ENCODE measurements around the gene GPR27.
A peak's percentile ranks its signal among the peaks of the same experiment; 100 is the strongest.

Gene GPR27

DNA sequence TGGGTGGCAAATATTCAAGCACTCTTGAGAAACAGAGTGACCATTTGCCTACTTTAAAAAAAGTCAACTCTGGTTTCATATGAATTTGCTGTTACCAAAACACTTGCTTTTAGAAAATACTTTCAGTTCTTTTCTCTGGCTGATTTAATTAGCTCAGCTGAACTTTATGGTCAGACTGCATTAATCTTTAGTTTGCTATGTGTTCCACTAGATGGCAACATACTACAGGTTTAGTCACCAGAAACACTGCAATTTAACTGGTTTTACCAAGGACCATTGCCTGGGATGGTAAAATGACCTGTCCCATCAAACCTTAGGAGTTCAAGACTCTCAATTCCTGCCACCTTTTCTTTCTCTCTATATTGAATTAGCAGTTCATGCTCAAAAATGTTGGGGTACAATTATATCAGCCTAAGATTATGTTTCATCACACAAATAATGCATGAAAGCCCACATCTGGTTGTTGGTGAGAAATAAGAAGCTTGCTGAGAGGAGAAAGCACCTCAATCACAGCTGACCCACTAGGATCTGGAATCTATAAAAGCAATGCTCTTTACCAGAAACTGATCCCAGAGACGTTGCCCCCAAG, 42.7 kb upstream of the GPR27 start:
- TF ChIP-seq, protein P1, sequence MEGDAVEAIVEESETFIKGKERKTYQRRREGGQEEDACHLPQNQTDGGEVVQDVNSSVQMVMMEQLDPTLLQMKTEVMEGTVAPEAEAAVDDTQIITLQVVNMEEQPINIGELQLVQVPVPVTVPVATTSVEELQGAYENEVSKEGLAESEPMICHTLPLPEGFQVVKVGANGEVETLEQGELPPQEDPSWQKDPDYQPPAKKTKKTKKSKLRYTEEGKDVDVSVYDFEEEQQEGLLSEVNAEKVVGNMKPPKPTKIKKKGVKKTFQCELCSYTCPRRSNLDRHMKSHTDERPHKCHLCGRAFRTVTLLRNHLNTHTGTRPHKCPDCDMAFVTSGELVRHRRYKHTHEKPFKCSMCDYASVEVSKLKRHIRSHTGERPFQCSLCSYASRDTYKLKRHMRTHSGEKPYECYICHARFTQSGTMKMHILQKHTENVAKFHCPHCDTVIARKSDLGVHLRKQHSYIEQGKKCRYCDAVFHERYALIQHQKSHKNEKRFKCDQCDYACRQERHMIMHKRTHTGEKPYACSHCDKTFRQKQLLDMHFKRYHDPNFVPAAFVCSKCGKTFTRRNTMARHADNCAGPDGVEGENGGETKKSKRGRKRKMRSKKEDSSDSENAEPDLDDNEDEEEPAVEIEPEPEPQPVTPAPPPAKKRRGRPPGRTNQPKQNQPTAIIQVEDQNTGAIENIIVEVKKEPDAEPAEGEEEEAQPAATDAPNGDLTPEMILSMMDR (IDR thresholded peaks at IDR 0.05; ENCODE audit: low read depth, low read length): 0 out of 2 replicates have a peak, but pooled peaks have one; percentile 20
- no peak overlapping the region for H3K4me3 ChIP-seq (ENCODE audit: low read depth, low read length)

DNA sequence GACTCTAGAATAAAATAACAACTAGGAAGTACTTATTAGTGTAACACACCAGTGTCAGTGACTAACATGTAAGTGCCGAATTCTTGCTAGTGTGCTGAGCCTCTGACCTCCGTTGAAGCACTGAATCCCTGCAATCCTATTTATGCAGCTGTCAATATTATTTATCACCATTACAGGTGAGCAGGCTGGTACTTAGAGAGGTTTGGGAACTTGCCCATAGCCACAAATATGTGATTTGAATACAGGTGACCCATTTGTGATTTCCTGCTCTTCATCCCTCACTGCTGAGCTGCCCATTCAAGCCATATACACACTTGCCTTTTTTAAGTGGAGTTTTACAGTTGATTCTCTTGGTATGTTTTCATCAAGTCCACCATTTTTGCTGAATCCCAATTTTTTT, 40.6 kb upstream of the GPR27 start:
- no peak overlapping the region for H3K4me3 ChIP-seq (ENCODE audit: low read depth, low read length)
- TF ChIP-seq, protein P1 (IDR thresholded peaks at IDR 0.05; ENCODE audit: low read depth, low read length): no peak

DNA sequence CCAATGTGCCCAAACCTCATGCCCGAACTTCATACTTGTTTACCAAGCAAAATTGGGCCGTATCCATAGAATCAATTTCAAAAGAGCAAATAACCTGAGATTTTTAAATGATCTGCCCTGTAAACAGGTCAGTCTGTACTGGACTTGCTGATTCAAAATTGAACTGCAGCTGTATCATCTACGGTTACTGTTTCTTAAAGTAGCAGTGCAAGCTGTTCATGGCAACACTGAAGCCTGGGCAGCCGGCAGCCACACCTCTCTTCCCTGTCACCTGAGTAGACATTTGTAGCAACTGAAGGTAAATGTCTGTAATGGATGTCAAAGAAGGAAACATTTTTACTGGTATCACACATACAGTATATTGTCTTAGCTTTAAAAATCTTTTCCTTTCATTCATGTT, 39.1 kb upstream of the GPR27 start:
- TF ChIP-seq, protein P1 (IDR thresholded peaks at IDR 0.05; ENCODE audit: low read depth, low read length): no peak

DNA sequence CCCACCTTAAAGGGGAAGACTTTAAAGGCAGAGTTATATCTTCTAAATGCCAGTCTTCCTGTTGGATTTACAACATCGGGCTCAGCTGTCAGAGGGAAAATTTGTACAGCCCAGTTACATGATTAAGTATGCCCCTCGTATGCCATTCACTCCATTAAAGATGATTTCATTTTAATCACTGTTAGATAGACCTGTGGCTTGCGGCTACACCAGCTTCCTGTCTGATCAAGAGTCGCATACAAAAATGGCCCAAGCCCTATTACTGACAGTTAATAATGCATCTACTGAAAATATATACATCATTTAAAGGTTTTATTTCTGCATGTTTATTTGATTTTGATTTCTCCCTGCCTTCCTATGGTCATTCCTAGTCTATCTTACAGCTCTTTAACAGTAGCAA, 35.6 kb upstream of the GPR27 start:
- no peak overlapping the region for H3K4me3 ChIP-seq (ENCODE audit: low read depth, low read length)
- TF ChIP-seq, protein P1 (IDR thresholded peaks at IDR 0.05; ENCODE audit: low read depth, low read length): no peak

More for the DNA sequence above, 39.1 kb upstream of the GPR27 start:
- H3K4me3 ChIP-seq (ENCODE audit: low read depth, low read length): no peak overlapping the region

DNA sequence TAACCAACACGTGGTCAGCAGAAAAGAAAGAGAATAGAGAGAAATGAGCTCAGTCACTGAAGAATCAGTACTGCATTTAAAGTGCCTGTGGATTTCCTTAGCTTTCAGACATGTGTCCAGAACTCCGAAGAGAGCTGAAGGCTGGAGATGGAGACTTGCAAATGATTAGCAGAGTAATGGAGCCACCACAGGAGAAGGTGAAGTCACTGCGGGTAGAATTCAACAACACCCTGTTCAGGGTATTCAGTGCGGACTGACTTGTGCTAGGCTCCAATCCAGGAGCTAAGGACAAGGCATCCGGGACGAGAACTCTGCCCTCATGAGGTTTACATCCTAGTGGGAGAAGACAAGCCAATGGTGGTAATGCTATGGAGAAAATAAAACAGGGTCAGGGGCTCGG, 32.7 kb upstream of the GPR27 start:
- H3K4me3 ChIP-seq (ENCODE audit: low read depth, low read length): no peak overlapping the region
- TF ChIP-seq, protein P1 (IDR thresholded peaks at IDR 0.05; ENCODE audit: low read depth, low read length): no peak

DNA sequence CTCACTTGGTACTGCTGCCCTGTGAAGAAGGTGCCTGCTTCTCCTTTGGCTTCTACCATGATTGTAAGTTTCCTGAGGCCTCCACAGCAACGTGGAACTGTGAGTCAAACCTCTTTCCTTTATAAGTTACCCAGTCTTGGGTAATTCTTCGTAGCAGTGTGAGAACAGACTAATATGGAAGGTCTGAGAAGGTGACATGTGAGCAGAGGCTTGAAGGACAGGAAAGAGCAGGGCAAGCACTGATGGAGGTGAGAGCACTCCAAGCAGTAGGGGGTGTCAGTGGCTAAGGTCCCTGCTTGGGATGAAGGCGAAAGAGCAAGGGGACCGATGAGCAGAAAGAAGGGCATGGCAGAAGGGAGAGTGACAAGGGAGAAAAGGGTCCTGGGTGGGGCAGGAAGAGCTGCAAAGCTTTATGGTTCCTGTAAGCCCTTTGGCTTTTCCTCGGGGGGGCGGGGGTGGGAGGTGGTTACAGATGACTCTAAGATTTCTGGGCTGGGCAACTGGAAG, 32.0 kb upstream of the GPR27 start:
- TF ChIP-seq, protein P1 (IDR thresholded peaks at IDR 0.05; ENCODE audit: low read depth, low read length): no peak
- no peak overlapping the region for H3K4me3 ChIP-seq (ENCODE audit: low read depth, low read length)

DNA sequence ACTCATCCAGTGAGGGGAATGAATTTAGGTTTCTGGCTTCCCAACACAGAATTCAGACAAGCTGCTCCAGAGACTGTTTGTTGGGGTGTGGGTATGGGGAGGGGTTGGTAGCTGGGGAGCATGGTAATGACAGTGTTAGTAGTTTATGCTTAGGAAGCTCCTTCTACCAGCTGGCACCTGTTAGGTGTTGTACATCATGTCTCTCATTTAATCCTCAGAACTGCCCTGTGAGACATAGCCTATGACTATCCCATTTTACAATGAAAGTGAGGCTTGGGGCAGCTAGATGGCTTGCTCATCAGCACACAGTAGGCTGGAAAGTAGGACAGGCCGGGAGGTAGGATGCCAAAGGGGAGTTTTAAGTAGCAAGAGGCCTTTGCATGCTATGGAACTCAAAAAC, 31.0 kb upstream of the GPR27 start:
- TF ChIP-seq, protein P1 (IDR thresholded peaks at IDR 0.05; ENCODE audit: low read depth, low read length): no peak
- no peak overlapping the region for H3K4me3 ChIP-seq (ENCODE audit: low read depth, low read length)
